Stimulated activated naive B cell treated with anti-CD40 and anti-IgM and Interleukin-4, amounts not matched to agents 10 μg/mL and 1 μg/mL and 100 μg/mL, for 72 hours (primary cell): ENCODE results near the gene SLAMF7.
"Not testable (repeated sequence)": the region's sequence is repeated elsewhere in the genome, so short reads cannot be mapped to it uniquely, and the experiment has no call there.

ENCODE experiments used
- ATAC-seq, 2 donors: fragments of 150-1000 bp; cut with Tn5 transposase; replicated peaks; 2 replicates each; pipeline ENCODE4 v1.10.0; 2021; ENCODE audit warnings: moderate library complexity in 1 of 2
- DNase-seq: peaks from one replicate; pipeline ENCODE4 v3.0.0; 2021
- H3K27ac Mint-ChIP-seq: one replicate; pipeline ENCODE4 v1.8.0; 2022; ENCODE audit warnings: mild to moderate bottlenecking, mixed read lengths
- H3K27me3 Mint-ChIP-seq, 2 donors: one replicate each; pipeline ENCODE4 v1.8.0; 2022; ENCODE audit warnings: mixed read lengths in 2 of 2
- H3K36me3 Mint-ChIP-seq, 2 donors: one replicate each; pipeline ENCODE4 v1.8.0; 2022; ENCODE audit warnings: mixed read lengths in 2 of 2, mild to moderate bottlenecking in 1 of 2
- H3K4me1 Mint-ChIP-seq, 2 donors: one replicate each; pipeline ENCODE4 v1.8.0; 2022; ENCODE audit warnings: mixed read lengths in 2 of 2, mild to moderate bottlenecking in 1 of 2
- H3K4me3 Mint-ChIP-seq, 2 donors: one replicate each; pipeline ENCODE4 v1.8.0; 2022; ENCODE audit warnings: mild to moderate bottlenecking in 2 of 2, mixed read lengths in 2 of 2, moderate library complexity in 1 of 2
- H3K9me3 Mint-ChIP-seq, 2 donors: one replicate each; pipeline ENCODE4 v1.8.0; 2022; ENCODE audit warnings: mixed read lengths in 2 of 2, mild to moderate bottlenecking in 1 of 2

Gene SLAMF7, protein sequence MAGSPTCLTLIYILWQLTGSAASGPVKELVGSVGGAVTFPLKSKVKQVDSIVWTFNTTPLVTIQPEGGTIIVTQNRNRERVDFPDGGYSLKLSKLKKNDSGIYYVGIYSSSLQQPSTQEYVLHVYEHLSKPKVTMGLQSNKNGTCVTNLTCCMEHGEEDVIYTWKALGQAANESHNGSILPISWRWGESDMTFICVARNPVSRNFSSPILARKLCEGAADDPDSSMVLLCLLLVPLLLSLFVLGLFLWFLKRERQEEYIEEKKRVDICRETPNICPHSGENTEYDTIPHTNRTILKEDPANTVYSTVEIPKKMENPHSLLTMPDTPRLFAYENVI

DNA sequence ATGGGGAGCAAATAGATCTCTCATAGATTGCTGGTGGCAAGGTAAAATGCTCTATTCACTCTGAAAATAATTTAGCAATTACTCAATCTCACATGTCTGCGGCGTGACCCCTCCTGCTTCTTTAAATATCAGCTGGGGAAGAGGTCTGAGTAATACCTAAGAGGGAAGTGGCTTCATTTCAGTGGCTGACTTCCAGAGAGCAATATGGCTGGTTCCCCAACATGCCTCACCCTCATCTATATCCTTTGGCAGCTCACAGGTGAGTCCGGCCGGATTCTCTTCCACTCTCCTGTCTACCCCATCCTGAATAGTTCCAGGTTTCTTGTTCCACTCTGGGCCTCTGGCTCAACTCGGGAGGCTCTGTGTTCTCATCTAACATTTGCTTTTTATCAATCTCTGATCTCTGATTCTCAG, at the start of gene SLAMF7:
SLAMF7 (plus strand) TSS at position 150 of the 414 bp plus-strand sequence; CDS start at position 205, 55 bp downstream.
- Mint-ChIP-seq H3K36me3 (peaks cover 47 to 68% of the 10 kb centered on the region in 2 donors), H3K9me3 (peaks cover 5 to 9% of the 10 kb centered on the region in 2 donors), H3K4me1 (peaks cover 40 to 67% of the 10 kb centered on the region in 2 donors), H3K27me3 (no peaks in the 10 kb centered on the region), H3K27ac (peak within 1 kb of the TSS; percentile 95), H3K4me3 (peak within 1 kb of the TSS; percentile 85 to 89)
- DNase-seq (peak; percentile 57), ATAC-seq (peak; percentile 94 to 96)

DNA sequence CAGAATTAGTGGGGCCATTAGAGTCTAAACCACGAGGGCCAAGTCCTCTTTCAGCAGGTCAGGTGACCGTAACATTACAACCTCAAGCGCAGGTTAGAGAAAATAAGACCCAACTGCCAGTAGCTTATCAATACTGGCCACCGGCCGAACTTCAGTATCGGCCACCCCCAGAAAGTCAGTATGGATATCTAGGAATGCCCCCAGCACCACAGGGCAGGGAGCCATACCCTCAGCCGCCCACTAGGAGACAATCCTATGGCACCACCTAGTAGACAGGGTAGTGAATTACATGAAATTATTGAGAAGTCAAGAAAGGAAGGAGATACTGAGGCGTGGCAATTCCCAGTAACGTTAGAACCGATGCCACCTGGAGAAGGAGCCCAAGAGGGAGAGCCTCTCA, 46.7 kb upstream of the SLAMF7 start:
- DNase-seq, H3K9me3 Mint-ChIP-seq, H3K4me3 Mint-ChIP-seq, ATAC-seq, H3K27me3 Mint-ChIP-seq: not testable (repeated sequence)
- H3K27ac Mint-ChIP-seq, result peak overlapping the region; percentile 79
- peaks cover 26 to 59% of the 10 kb centered on the region in 2 donors for H3K4me1 Mint-ChIP-seq
- H3K36me3 Mint-ChIP-seq, result peaks cover 33 to 52% of the 10 kb centered on the region in 2 donors

DNA sequence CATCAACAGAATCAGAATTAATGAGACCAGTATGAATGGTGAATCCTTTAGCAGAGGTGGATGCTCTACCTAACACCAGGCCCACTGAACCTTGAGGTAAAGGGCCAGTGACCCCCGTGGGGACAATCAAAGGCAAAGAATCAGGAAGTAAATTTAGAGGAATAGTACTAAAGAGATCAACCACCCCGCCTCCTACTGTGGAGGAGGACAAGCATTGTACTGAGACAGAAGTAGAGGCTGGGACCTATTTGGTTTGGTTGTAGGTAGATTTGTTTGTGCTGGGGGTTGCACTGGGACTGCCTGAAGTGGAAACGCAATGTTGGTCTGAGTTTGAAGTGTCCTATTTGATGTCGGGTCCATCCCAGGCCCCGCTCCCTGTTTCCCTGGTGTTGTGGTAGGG, 36.9 kb upstream of the SLAMF7 start:
- Mint-ChIP-seq H3K27ac (peak overlapping the region; percentile 80), H3K4me3 (peak overlapping the region; percentile 36 to 54), H3K4me1 (peaks cover 42 to 59% of the 10 kb centered on the region in 2 donors), H3K9me3 (no peaks in the 10 kb centered on the region), H3K36me3 (peaks cover 40 to 64% of the 10 kb centered on the region in 2 donors), H3K27me3 (no peaks in the 10 kb centered on the region)
- ATAC-seq (no peak), DNase-seq (no peak)

GRCh38 chr1:160704250-160704649, 34.8 kb upstream of the SLAMF7 start:
- Mint-ChIP-seq H3K4me3 (peak overlapping the region; percentile 68 to 79), H3K27me3 (no peaks in the 10 kb centered on the region), H3K27ac (peak overlapping the region; percentile 68), H3K36me3 (peaks cover 38 to 54% of the 10 kb centered on the region in 2 donors), H3K4me1 (peaks cover 38 to 54% of the 10 kb centered on the region in 2 donors), H3K9me3 (no peaks in the 10 kb centered on the region)
- peak; percentile 61 for ATAC-seq
- peak; percentile 29 for DNase-seq

GRCh38 chr1:160705212-160705621, 33.8 kb upstream of the SLAMF7 start:
- peaks cover 38 to 53% of the 10 kb centered on the region in 2 donors for H3K36me3 Mint-ChIP-seq
- peak overlapping the region; percentile 72 for H3K27ac Mint-ChIP-seq
- peaks cover 35 to 50% of the 10 kb centered on the region in 2 donors for H3K4me1 Mint-ChIP-seq
- not testable (repeated sequence) for DNase-seq, H3K9me3 Mint-ChIP-seq, H3K27me3 Mint-ChIP-seq
- ATAC-seq, result peak; percentile 58 to 59
- peak overlapping the region; percentile 39 to 62 for H3K4me3 Mint-ChIP-seq

DNA sequence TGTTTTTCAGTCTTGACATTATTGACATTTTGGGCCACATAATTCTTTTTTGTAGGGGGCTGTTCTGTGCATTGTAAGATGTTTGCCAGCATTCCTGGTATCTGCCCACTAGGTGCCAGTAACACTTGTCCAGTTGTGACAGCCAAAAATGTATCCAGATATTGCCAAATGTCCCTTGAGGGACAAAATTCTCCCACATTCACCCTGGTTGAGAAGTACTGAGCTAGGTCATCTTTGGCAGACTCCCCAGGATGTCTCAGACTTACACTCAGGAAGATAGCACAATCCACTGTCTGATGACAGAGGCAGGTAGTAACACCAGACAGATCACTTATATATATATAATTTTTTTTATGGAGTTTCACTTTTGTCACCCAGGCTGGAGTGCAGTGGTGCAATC, 33.3 kb upstream of the SLAMF7 start:
- H3K4me1 Mint-ChIP-seq, result peaks cover 37 to 52% of the 10 kb centered on the region in 2 donors
- H3K27ac Mint-ChIP-seq, result peak overlapping the region; percentile 74
- H3K36me3 Mint-ChIP-seq, result peaks cover 38 to 56% of the 10 kb centered on the region in 2 donors
- H3K4me3 Mint-ChIP-seq, result peak overlapping the region; percentile 39 to 62
- no peaks in the 10 kb centered on the region for H3K9me3 Mint-ChIP-seq
- ATAC-seq (no peak), DNase-seq (no peak)
- H3K27me3 Mint-ChIP-seq, result no peaks in the 10 kb centered on the region

DNA sequence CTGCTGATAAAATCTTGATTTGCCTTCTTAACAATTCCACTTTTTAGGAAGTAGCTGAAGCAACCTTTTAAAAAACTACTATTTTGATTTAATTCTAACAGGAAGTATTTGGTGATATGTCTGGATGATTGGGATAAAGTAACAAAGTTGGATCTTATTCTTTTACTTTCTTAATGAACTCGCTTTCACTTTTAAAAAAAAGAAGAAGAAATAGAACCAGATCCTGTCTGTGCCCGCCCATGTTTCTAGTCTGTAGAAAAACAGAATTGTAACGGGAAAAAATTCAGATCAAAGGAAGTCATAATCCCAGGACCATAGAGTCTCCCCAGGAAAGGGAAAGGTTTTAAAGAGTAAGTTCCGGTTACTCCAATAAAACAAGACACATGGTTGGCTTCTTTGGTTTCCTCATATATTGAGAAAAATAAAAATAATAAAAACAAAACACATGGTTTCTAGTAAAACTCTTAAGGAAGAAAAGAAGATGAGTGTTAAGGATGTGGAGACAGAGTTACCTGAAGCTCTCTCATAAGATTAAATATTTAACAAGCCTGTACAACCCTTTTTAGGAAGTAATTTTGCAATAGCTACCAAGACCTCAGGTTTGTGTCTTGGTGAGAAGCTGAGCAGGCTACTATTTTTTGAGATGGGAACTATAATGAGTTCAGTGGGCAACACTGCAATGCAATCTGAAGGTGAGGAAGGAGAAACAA, 32.4 kb upstream of the SLAMF7 start:
- DNase-seq, result no peak
- ATAC-seq, result no peak
- Mint-ChIP-seq H3K27me3 (no peaks in the 10 kb centered on the region), H3K27ac (no peak overlapping the region), H3K4me1 (peaks cover 34 to 46% of the 10 kb centered on the region in 2 donors), H3K36me3 (peaks cover 40 to 52% of the 10 kb centered on the region in 2 donors), H3K9me3 (no peaks in the 10 kb centered on the region), H3K4me3 (no peak overlapping the region)

DNA sequence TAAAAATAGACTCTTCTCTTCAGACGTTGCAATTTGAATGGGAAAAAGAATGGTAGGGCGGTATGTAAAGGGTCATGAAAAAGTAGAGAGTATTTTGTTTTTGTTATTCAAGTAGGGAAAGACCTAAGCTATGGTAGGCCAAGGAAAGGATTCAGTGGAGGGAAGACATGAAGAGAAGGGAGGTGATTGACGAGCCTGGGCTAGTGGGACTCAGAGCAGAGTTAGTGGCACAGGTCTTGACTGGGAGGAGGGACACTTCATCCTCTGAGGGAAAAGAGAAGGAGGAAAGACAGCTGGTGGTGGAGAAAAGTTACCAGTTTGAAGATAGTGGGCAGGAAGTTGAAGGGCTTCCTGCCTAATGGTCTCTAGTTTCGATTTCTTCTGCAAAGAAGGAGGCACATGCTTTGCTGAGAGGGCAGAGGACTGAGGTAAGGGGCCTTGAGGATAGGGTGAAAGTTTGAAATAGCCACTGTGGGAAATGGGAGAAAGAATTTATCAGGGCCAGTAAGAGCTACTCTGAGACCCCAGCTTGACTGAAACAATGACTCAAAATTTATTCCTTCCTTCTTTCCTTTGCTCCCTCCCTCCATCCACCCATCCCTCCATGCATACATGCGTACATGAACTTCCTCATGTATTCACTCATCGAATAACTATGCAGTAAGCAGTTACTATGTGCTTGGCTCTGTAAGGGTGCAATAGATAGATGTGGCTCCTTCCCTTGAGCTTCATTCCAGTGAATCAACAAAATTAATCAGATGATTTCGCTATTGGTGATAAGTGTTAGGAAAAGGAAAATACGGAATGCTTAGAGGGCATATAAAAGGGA, 31.6 kb upstream of the SLAMF7 start:
- no peaks in the 10 kb centered on the region for H3K9me3 Mint-ChIP-seq
- no peaks in the 10 kb centered on the region for H3K27me3 Mint-ChIP-seq
- DNase-seq (no peak), ATAC-seq (no peak)
- H3K36me3 Mint-ChIP-seq, result peaks cover 34 to 44% of the 10 kb centered on the region in 2 donors
- H3K4me3 Mint-ChIP-seq, result no peak overlapping the region
- H3K4me1 Mint-ChIP-seq, result peaks cover 29 to 45% of the 10 kb centered on the region in 2 donors
- no peak overlapping the region for H3K27ac Mint-ChIP-seq

DNA sequence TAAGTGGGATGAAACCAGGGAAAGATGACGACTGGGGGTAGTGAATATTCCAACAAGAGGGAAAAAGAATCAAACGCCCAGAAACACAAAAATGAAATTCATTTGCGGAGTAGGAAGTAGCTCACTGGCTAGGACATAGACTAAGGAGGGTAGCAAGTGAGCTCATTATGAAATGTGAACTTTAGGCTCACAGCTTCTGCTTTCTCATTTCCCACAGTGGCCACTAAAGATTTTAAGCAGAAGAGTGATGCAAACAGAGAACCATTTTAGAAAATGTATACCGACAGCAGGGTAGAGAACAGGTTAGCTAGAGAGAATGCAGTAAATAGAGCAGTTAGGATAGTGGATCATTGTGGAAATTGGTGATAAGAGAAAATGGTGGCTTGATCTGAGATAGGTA, 30.9 kb upstream of the SLAMF7 start:
- Mint-ChIP-seq H3K4me1 (peaks cover 28 to 46% of the 10 kb centered on the region in 2 donors), H3K4me3 (no peak overlapping the region), H3K27ac (no peak overlapping the region), H3K9me3 (no peaks in the 10 kb centered on the region), H3K27me3 (no peaks in the 10 kb centered on the region), H3K36me3 (peaks cover 27 to 38% of the 10 kb centered on the region in 2 donors)
- DNase-seq (no peak), ATAC-seq (peak; percentile 56 to 60)

GRCh38 chr1:160708801-160709200, 30.2 kb upstream of the SLAMF7 start:
- Mint-ChIP-seq H3K4me3 (no peak overlapping the region), H3K27ac (no peak overlapping the region), H3K27me3 (no peaks in the 10 kb centered on the region), H3K36me3 (peaks cover 20 to 31% of the 10 kb centered on the region in 2 donors), H3K9me3 (no peaks in the 10 kb centered on the region), H3K4me1 (peaks cover 23 to 42% of the 10 kb centered on the region in 2 donors)
- ATAC-seq, result peak in 1 of 2 donors; percentile 14
- no peak for DNase-seq

DNA sequence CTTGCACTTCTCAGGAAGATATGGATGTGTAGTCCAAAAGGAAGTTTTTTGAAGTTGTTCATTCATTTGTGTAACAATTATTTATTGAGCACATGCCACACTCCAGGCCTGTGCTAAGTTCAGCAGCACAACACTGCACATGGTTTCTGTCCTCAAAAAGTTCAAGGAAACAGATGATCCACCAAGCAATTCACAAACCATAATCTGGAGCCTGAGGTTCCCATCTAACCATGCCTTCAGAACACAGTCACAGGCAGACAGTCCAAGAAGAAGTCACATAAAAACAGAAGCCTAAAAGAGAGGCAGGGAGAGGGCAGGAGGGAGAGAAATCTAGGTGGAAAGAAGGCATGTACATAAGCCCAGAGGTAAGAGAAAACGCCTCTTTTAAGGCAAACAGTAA, 29.3 kb upstream of the SLAMF7 start:
- Mint-ChIP-seq H3K27ac (no peak overlapping the region), H3K4me1 (peaks cover 16 to 33% of the 10 kb centered on the region in 2 donors), H3K36me3 (peaks cover 13 to 23% of the 10 kb centered on the region in 2 donors), H3K27me3 (no peaks in the 10 kb centered on the region), H3K9me3 (no peaks in the 10 kb centered on the region), H3K4me3 (no peak overlapping the region)
- DNase-seq (no peak), ATAC-seq (no peak)

- Mint-ChIP-seq H3K4me1 (peaks cover 6 to 23% of the 10 kb centered on the region in 2 donors), H3K9me3 (no peaks in the 10 kb centered on the region), H3K27me3 (no peaks in the 10 kb centered on the region), H3K4me3 (no peak overlapping the region), H3K36me3 (peaks cover 5 to 14% of the 10 kb centered on the region in 2 donors), H3K27ac (peak overlapping the region; percentile 67)
- no peak for DNase-seq
- no peak for ATAC-seq
These were observed 28.4 kb upstream of the SLAMF7 start for GRCh38 chr1:160710517-160711252.

DNA sequence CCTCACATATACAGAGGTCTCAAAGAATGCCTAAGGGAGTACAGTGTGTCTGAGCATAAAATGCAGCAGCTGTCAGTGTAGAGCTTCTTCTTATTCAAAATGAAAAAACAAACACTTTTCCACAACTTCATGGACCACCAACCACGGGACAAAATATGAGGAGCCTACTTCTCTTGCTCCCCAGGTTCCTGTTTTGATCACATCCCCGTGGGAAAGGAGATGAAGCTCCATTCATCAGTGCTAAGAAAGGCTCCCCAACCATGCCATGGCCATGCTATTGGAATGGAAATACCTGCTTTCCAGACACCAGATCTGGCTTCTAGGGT, 27.8 kb upstream of the SLAMF7 start:
- peaks cover 3 to 11% of the 10 kb centered on the region in 2 donors for H3K36me3 Mint-ChIP-seq
- no peak for DNase-seq
- ATAC-seq, result no peak
- H3K27ac Mint-ChIP-seq, result peak overlapping the region; percentile 67
- no peaks in the 10 kb centered on the region for H3K27me3 Mint-ChIP-seq
- H3K4me3 Mint-ChIP-seq, result no peak overlapping the region
- peaks cover 4 to 20% of the 10 kb centered on the region in 2 donors for H3K4me1 Mint-ChIP-seq
- H3K9me3 Mint-ChIP-seq, result no peaks in the 10 kb centered on the region
